GM21529 (cell line): Measurements from ENCODE around the gene CEBPG.

Source experiments
- ATAC-seq: cut with Tn5 transposase; IDR thresholded peaks from one replicate; pipeline ENCODE4 v1.9.1; 2021; ENCODE audit not compliant: unreplicated experiment

CEBPG gene

GRCh38 chr19:33381101-33381500, 7.6 kb downstream of the CEBPG start:
- ATAC-seq, result no peak

GRCh38 chr19:33382006-33382405, 8.5 kb downstream of the CEBPG start:
- no peak for ATAC-seq

GRCh38 chr19:33382982-33383381, 9.5 kb downstream of the CEBPG start:
- no peak for ATAC-seq

GRCh38 chr19:33383720-33384292, 10.3 kb downstream of the CEBPG start:
- no peak for ATAC-seq

- no peak for ATAC-seq
These were observed 11.5 kb downstream of the CEBPG start for GRCh38 chr19:33384983-33385382.

GRCh38 chr19:33385956-33386355, 12.4 kb downstream of the CEBPG start:
- no peak for ATAC-seq

- ATAC-seq, result no peak
These were observed 12.9 kb downstream of the CEBPG start for GRCh38 chr19:33386361-33386858.

- ATAC-seq, result no peak
These were observed 14.1 kb downstream of the CEBPG start for GRCh38 chr19:33387351-33388230.

GRCh38 chr19:33388231-33388724, 14.8 kb downstream of the CEBPG start:
- ATAC-seq, result no peak

- ATAC-seq, result no peak
These were observed 15.4 kb downstream of the CEBPG start for GRCh38 chr19:33388725-33389420.

- no peak for ATAC-seq
These were observed 16.1 kb downstream of the CEBPG start for GRCh38 chr19:33389421-33390100.

GRCh38 chr19:33390101-33390907, 16.8 kb downstream of the CEBPG start:
- no peak for ATAC-seq

- ATAC-seq, result no peak
These were observed 17.6 kb downstream of the CEBPG start for GRCh38 chr19:33390908-33391630.

- ATAC-seq, result no peak
These were observed 18.2 kb downstream of the CEBPG start for GRCh38 chr19:33391631-33392249.

- ATAC-seq, result no peak
These were observed 19.1 kb downstream of the CEBPG start for GRCh38 chr19:33392341-33393285.

- no peak for ATAC-seq
These were observed 19.9 kb downstream of the CEBPG start for GRCh38 chr19:33393286-33394005.

- ATAC-seq, result no peak
These were observed 20.7 kb downstream of the CEBPG start for GRCh38 chr19:33394006-33394722.
